ACHN (cell line): Measurements from ENCODE around the gene EVL.

Experiments
- DNase-seq: peaks from one replicate; pipeline ENCODE4 v3.0.0-alpha.2; 2015
- in situ Hi-C: cut with HindIII; loops from 2 replicates; pipeline ENCODE4 v1.10.0; 2017; ENCODE audit warnings: low sequenced_read_pairs, low pct_ligation_motif_present, low pct_unique_long_range_greater_than_20kb

The EVL gene

DNA sequence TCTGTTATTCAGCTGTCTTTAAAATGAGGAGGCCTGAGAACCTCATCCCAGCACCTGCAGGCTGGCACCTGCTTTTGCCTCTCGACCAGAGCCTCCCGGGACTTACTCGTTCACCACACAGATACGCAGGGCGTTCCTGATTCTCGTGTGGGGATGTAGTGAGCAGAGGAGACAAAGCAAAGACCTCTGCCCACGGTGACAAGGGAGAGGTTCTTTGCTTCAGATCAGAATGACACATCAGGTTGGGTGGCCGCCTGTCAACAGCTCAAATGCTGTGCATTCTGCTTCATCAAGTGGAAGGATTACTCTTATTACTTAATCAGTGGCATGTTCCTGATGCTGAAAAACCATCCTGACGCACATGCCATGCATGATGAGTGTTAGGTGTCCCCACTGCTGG, 69.9 kb downstream of the EVL start:
- DNase-seq = no peak
- in situ Hi-C loops = no loop called here

GRCh38 chr14:100135784-100136183, 70.6 kb downstream of the EVL start:
- in situ Hi-C loops = no loop called here
- DNase-seq = no peak

DNA sequence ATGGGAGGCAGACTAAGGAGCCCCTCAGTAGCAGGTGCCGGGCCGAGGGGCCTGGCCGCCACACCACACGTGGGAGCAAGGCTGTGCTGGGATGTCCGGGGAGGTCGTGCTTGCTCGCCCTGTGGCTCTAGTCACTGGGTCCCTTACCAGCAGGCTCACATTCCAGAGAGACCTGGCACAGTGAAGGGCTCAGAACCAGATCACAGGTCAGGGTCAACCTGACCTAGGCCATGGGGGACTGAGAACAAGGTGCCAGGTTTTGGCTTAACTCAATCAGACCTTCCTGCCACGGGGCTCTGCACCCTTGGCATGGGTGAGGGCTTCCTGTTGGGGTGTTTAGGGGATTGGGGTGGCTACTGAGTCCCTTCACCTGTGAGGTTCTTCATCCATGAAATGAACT, 72.0 kb downstream of the EVL start:
- no peak for DNase-seq
- in situ Hi-C loops = no loop called here

DNA sequence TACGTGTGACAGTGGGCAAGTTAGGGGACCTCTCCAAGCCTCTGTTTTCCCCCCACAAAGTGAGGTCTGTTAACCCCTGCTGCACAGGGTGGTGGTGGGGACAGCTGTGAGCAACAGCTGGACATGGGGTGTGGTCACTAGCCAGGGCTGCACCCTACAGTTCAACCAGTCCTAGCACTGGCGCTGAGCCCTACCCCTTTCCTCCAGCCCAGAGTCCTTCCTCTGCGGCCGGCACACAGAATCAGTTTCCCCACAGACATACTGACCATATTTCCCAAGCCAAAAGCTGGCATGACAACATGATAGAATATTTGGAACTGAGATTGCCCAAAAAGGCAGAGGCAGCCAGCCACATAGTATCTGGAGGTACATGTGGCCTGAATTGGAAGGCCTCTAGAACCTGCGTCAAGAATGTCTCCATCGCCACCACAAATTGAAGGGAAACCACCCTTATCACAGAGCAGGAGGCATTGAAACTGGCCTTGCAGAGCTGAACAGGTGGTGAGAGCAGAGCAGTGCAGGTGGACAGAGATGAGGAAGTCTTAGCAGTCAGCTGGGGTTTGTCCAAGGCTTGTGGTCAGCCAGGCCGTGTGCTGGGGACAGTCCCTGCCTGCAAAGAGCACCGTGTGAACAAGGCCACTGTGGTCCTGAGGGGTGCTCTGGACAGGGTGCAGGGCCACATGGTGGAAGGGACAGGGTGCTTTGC, 73.0 kb downstream of the EVL start:
- in situ Hi-C loops = no loop called here
- no peak for DNase-seq

- in situ Hi-C loops = no loop called here
- DNase-seq = no peak
Measured at GRCh38 chr14:100138955-100139354, 73.7 kb downstream of the EVL start.

DNA sequence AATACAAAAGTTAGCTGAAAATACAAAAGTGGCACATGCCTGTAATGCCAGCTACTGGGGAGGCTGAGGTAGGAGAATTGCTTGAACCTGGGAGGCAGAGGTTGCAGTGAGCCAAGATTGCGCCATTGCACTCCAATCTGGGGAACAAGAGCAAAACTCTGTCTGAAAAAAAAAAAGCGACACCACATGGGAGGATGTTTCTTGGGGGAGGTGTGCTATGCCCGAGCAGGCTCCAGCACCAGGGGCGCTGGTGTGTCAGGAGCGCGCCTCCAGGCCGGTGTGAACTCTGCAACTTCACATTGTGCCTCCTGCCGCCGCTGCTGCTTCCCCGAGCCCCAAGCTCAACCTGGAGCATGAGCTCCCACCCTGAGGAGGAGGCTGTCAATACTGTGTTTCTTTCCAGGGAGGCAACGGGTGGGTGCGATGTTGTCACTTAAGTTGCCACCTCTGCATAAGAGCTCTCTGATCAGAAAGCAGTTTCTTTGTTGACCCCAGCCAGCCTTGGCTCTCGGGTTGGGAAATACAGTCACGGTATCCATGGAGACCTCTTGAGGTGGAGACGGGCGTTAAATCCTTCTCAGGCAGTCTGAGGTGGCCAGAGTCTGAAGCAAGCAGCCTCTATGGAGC, 75.3 kb downstream of the EVL start:
- DNase-seq = no peak
- in situ Hi-C loops = no loop called here

DNA sequence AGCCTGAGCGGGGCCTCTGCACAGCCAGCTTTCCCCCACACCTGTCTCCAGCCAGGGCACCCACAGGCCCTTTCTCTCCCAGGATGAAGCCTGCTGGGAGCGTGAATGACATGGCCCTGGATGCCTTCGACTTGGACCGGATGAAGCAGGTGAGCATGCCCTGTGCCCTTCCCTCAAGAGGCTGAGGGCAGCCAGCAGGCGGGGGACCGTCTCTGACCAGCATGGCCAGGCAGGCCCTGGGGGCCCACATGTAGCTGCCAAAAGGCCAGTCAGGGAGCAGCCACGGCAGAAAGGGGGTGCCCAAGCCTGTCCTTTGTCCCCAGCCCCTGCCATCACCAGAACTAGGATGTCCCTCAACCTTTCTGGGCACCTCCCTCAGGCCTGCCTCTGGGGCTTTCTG, 75.9 kb downstream of the EVL start:
- in situ Hi-C loops = no loop called here
- no peak for DNase-seq

- no peak for DNase-seq
- in situ Hi-C loops = no loop called here
Measured at GRCh38 chr14:100142073-100143040, 77.1 kb downstream of the EVL start.

DNA sequence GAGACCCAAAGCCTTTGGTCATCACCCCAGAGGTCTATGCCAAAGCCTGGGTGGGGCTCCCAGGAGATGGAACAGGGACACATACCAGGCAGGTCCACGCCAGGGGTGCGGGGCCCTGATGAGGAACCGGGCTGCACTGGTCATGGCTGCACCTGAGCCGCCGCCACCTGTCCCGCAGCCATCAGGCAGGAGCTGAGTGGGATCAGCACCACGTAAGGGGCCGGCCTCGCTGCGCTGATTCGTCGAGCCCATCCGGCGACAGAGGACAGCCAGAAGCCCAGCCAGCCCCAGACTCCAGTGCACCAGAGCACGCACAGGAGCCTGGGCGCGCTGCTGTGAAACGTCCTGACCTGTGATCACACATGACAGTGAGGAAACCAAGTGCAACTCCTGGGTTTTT, 78.3 kb downstream of the EVL start:
- DNase-seq = no peak
- in situ Hi-C loops = no loop called here

DNA sequence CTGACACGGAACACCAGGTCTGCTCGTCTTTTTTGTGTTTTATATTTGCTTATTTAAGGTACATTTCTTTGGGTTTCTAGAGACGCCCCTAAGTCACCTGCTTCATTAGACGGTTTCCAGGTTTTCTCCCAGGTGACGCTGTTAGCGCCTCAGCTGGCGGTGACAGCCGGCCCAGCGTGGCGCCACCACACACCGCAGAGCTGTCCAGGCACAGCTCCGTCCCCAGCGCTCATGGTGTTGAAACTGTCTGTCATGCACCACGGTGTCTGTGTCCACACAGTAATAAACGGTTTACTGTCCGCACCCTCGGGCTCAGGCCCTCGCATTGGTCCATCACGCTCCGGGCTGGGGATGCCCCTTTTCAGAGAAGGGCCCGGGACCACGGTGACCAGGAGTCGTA, 78.7 kb downstream of the EVL start:
- DNase-seq = no peak
- in situ Hi-C loops = no loop called here

DNA sequence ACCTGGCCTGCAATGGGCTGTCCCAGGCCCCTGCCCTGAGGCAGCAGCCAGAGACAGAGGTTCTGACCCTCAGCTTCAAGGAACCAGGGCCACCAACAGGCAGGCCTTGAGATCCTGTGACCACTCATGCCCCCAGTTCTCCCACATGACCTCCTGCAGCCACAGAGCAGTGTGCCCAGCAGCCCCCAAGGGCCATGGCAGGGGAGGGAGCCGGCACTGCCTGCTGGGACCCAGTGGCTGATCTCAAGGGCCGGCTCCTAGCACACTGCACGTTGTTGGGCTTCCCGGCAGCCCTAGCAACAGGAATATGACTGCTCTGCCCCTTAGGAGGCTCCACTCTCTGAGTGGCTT, 79.4 kb downstream of the EVL start:
- no peak for DNase-seq
- in situ Hi-C loops = no loop called here

- DNase-seq = no peak
- in situ Hi-C loops = no loop called here
Measured at GRCh38 chr14:100144996-100145646, 79.9 kb downstream of the EVL start.

DNA sequence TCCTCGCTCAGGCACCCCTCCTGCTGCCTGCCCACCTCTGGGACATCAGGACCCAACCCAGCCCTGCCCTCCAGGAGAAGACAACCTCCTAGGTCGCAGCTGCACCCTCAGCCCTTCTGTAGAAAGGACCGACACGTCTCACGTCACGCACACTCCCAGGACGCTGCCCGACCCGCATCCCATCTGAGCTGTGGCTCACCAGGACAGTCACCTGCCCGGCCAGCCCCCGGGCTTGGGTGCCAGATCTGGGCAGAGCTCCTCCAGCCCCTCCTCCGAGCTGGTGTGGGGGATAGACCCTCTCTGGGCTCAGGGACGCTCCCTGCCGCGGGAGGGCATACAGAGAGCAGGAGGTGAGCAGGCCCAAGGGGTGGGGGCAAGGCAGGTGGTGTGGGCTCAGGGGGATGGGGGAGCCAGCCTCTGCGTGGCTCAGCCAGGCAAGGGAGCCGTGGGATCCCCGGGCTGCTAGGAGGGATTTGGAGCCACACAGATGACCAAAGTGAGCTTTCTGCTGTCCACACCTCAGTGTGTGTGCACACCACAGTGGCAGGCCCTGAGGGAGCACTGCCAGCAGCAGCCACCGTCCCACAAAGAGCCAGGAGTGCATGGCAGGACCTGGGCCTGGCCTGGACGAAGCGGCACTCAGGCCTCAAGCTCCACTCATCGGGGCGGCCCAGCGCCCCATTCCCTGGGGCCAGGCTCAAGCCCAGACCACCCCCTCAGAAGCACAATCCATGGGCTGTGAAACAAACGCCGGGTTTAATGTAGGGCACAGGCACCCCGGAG, 80.7 kb downstream of the EVL start:
- DNase-seq = no peak
- in situ Hi-C loops = no loop called here

- DNase-seq = no peak
- in situ Hi-C loops = no loop called here
Measured at GRCh38 chr14:100146531-100147091, 81.4 kb downstream of the EVL start.

DNA sequence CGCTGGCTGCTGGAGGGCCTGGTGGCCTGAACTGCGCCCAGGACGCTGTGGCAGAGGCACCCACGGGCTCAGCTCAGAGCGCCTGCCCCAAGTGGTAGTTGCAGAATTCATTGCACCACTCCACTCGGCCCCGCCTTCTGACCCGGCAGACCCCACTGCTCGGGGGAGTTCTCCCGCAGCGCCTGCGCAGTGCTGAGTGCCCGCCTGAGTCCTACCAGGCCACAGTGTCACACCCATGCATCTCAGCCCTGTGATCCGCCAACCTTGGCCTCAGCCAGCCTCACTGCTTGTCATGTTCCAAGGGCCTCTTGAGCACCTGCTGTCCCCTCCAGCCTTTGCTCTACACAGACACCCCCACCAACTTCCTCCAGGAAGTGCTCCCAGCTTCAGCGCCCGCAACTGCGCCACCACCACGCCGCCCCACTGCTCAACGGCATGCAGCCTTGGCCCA, 82.0 kb downstream of the EVL start:
- DNase-seq = no peak
- in situ Hi-C loops = no loop called here

- DNase-seq = no peak
Measured at GRCh38 chr14:100147691-100148464, 82.7 kb downstream of the EVL start.

More at GRCh38 chr14:100147691-100148464, 82.7 kb downstream of the EVL start:
- in situ Hi-C loops = no loop called here
